ENCODE results near the gene TXNIP. TPM values are rescaled to one million over a fixed set of nuclear protein-coding genes. Genes with fewer than 3 reads are reported as not detected.
A peak's percentile ranks its signal among the peaks of the same experiment; 100 is the strongest.

TXNIP gene
- total and polyA plus RNA-seq, 7 donors = 326 to 4,609 (median 1,623) TPM

GRCh38 chr1:145983206-145983675 is 13.1 kb downstream of the TXNIP start:
- Histone ChIP-seq H3K4me1 (peaks cover 0 to 89% (median 82%) of the 10 kb centered on the region in 4 donors), H3K36me3 (no peaks in the 10 kb centered on the region), H3K27me3 (no peaks in the 10 kb centered on the region), H3K9me3 (no peaks in the 10 kb centered on the region), H3K27ac (peak overlapping the region; percentile 92 to 96 (median 94)), H3K4me3 (no peak overlapping the region)
- intact Hi-C loops (cut with DNase I) = no loop called here
- peak; percentile 73 for DNase-seq
- 26 to 60% methylated on average over 1 of the region's 1 CpG for WGBS, 2 donors
- TF ChIP-seq, protein P1, sequence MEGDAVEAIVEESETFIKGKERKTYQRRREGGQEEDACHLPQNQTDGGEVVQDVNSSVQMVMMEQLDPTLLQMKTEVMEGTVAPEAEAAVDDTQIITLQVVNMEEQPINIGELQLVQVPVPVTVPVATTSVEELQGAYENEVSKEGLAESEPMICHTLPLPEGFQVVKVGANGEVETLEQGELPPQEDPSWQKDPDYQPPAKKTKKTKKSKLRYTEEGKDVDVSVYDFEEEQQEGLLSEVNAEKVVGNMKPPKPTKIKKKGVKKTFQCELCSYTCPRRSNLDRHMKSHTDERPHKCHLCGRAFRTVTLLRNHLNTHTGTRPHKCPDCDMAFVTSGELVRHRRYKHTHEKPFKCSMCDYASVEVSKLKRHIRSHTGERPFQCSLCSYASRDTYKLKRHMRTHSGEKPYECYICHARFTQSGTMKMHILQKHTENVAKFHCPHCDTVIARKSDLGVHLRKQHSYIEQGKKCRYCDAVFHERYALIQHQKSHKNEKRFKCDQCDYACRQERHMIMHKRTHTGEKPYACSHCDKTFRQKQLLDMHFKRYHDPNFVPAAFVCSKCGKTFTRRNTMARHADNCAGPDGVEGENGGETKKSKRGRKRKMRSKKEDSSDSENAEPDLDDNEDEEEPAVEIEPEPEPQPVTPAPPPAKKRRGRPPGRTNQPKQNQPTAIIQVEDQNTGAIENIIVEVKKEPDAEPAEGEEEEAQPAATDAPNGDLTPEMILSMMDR (IDR thresholded peaks at IDR 0.05) = no peak
- TF ChIP-seq POLR2AphosphoS5 (IDR thresholded peaks at IDR 0.05) = peak in 2 of 4 donors; percentile 23 to 37

GRCh38 chr1:145982010-145982723 is 14.2 kb downstream of the TXNIP start:
- H3K4me1 ChIP-seq = peaks cover 0 to 94% (median 92%) of the 10 kb centered on the region in 4 donors
- peak overlapping the region; percentile 92 to 96 (median 94) for H3K27ac ChIP-seq
- 86 to 87% methylated on average over 6 of the region's 6 CpGs for WGBS, 2 donors
- no peaks in the 10 kb centered on the region for H3K36me3 ChIP-seq
- H3K9me3 ChIP-seq = no peaks in the 10 kb centered on the region
- DNase-seq = peak; percentile 58
- intact Hi-C loops (cut with DNase I) = no loop called here
- H3K27me3 ChIP-seq = no peaks in the 10 kb centered on the region
- TF ChIP-seq, protein P1 (IDR thresholded peaks at IDR 0.05) = no peak
- TF ChIP-seq POLR2AphosphoS5 (IDR thresholded peaks at IDR 0.05) = peak in 2 of 4 donors; percentile 15 to 62
- H3K4me3 ChIP-seq = no peak overlapping the region

DNA sequence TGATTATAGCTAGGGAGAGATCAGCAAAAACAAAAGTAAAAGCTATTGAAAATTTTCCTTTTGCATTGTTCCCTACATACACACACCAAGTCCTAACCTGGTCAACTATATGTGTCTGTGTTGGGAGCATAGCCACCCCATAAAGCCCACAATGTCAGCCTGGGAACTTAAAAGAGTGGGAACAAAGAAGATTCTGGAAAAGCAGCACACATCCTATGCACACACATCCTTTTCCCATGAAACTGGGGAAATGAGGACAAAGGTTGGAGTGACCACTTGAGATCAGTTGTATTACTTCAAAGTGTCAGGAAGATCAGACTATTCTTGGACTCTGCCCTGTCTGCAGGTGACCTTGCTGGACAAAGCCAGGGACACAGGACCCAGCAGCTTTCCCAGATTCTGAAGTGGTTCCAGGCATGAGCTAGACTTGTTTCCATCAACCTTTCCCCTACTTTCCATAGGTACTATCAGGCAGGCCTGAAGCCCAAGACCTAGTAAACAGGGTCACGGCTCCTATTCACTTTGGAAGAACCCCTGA is 15.9 kb downstream of the TXNIP start:
- TF ChIP-seq POLR2A (IDR thresholded peaks at IDR 0.05) (no peak), EP300 (IDR thresholded peaks at IDR 0.05) (no peak), POLR2AphosphoS5 (IDR thresholded peaks at IDR 0.05) (peak in 1 of 4 donors; percentile 9)
- TF ChIP-seq, protein P1 (IDR thresholded peaks at IDR 0.05) = no peak
- no peak overlapping the region for H3K4me3 ChIP-seq
- H3K27ac ChIP-seq = peak overlapping the region; percentile 92 to 96 (median 94)
- peaks cover 0 to 82% (median 81%) of the 10 kb centered on the region in 4 donors for H3K4me1 ChIP-seq
- DNase-seq = no peak
- H3K27me3 ChIP-seq = no peaks in the 10 kb centered on the region
- H3K36me3 ChIP-seq = no peaks in the 10 kb centered on the region
- intact Hi-C loops (cut with DNase I) = no loop called here
- no peaks in the 10 kb centered on the region for H3K9me3 ChIP-seq
- 85 to 93% methylated on average over 1 of the region's 1 CpG for WGBS, 2 donors

- Histone ChIP-seq H3K9me3 (no peaks in the 10 kb centered on the region), H3K4me3 (peak overlapping the region in 2 of 4 donors; percentile 14 to 22), H3K4me1 (peaks cover 0 to 76% (median 75%) of the 10 kb centered on the region in 4 donors), H3K36me3 (peaks cover 0 to 5% (median 0%) of the 10 kb centered on the region in 4 donors), H3K27me3 (no peaks in the 10 kb centered on the region), H3K27ac (peak overlapping the region; percentile 92 to 96 (median 94))
- DNase-seq = peak; percentile 75
- 29 to 46% methylated on average over 7 of the region's 7 CpGs for WGBS, 2 donors
- peak in 3 of 4 donors; percentile 9 to 20 (median 9) for TF ChIP-seq POLR2AphosphoS5 (IDR thresholded peaks at IDR 0.05)
- TF ChIP-seq, protein P1 (IDR thresholded peaks at IDR 0.05) = no peak
- intact Hi-C loops (cut with DNase I) = no loop called here
Measured at GRCh38 chr1:145979746-145980456, 16.5 kb downstream of the TXNIP start.
